ENCODE measurements around the gene LYST. TPM values are rescaled to one million over a fixed set of nuclear protein-coding genes. Genes with fewer than 3 reads are reported as not detected.
A peak's percentile ranks its signal among the peaks of the same experiment; 100 is the strongest.

The LYST gene
- total RNA-seq, 4 donors from 2014 or later = 22.8 to 46.7 (median 32.1) TPM

- 95% methylated on average over 7 to 23 of the region's 23 CpGs for WGBS, 2 donors (ENCODE audit: low coverage in 1 of 2)
- no peak for DNase-seq
- Histone ChIP-seq H3K27me3 (peaks cover 33% of the 10 kb centered on the region), H3K4me3 (no peak overlapping the region), H3K4me1 (peaks cover 0 to 15% (median 13%) of the 10 kb centered on the region in 4 donors), H3K27ac (no peak overlapping the region), H3K36me3 (no peaks in the 10 kb centered on the region), H3K9me3 (no peaks in the 10 kb centered on the region)
- no peak for TF ChIP-seq CTCF (IDR thresholded peaks at IDR 0.05)
- TF ChIP-seq POLR2A (IDR thresholded peaks at IDR 0.05) = no peak
- TF ChIP-seq POLR2AphosphoS5 (IDR thresholded peaks at IDR 0.05) = no peak
- TF ChIP-seq EP300 (IDR thresholded peaks at IDR 0.05; ENCODE audit: low read depth) = no peak
- intact Hi-C loops (cut with DNase I; ENCODE audit: low total_unique reads) (no loop called here), in situ Hi-C loops (cut with MboI; ENCODE audit: low pct_ligation_motif_present in 1 of 4, low pct_unique_long_range_greater_than_20kb in 1 of 4, low sequenced_read_pairs in 3 of 4) (no loop called here)
These were observed 222.6 kb downstream of the LYST start for GRCh38 chr1:235643837-235644692.

- WGBS, 2 donors (ENCODE audit: low coverage in 1 of 2) = 48 to 70% methylated on average over 4 to 11 of the region's 11 CpGs
- TF ChIP-seq POLR2A (IDR thresholded peaks at IDR 0.05) (no peak), EP300 (IDR thresholded peaks at IDR 0.05; ENCODE audit: low read depth) (no peak), CTCF (IDR thresholded peaks at IDR 0.05) (no peak)
- peaks cover 22% of the 10 kb centered on the region for H3K27me3 ChIP-seq
- H3K9me3 ChIP-seq = no peaks in the 10 kb centered on the region
- no peak overlapping the region for H3K27ac ChIP-seq
- H3K36me3 ChIP-seq = no peaks in the 10 kb centered on the region
- in situ Hi-C loops (cut with MboI; ENCODE audit: low pct_ligation_motif_present in 1 of 4, low pct_unique_long_range_greater_than_20kb in 1 of 4, low sequenced_read_pairs in 3 of 4) (no loop called here), intact Hi-C loops (cut with DNase I; ENCODE audit: low total_unique reads) (no loop called here)
- DNase-seq = no peak
- no peak overlapping the region for H3K4me3 ChIP-seq
- peaks cover 0 to 7% (median 2%) of the 10 kb centered on the region in 4 donors for H3K4me1 ChIP-seq
These were observed 223.7 kb downstream of the LYST start for GRCh38 chr1:235642943-235643371.

- DNase-seq = no peak
- peaks cover 15% of the 10 kb centered on the region for H3K27me3 ChIP-seq
- H3K27ac ChIP-seq = peak overlapping the region in 1 of 4 donors; percentile 3
- peak overlapping the region in 2 of 4 donors; percentile 1 to 9 for H3K4me3 ChIP-seq
- intact Hi-C loops (cut with DNase I; ENCODE audit: low total_unique reads) (no loop called here), in situ Hi-C loops (cut with MboI; ENCODE audit: low pct_ligation_motif_present in 1 of 4, low pct_unique_long_range_greater_than_20kb in 1 of 4, low sequenced_read_pairs in 3 of 4) (no loop called here)
- no peaks in the 10 kb centered on the region for H3K36me3 ChIP-seq
- WGBS, 2 donors (ENCODE audit: low coverage in 1 of 2) = 65 to 76% methylated on average over 22 to 47 of the region's 47 CpGs
- TF ChIP-seq POLR2AphosphoS5 (IDR thresholded peaks at IDR 0.05) (no peak), POLR2A (IDR thresholded peaks at IDR 0.05) (no peak)
- H3K9me3 ChIP-seq = no peaks in the 10 kb centered on the region
- peaks cover 0 to 6% (median 0%) of the 10 kb centered on the region in 4 donors for H3K4me1 ChIP-seq
These were observed 224.4 kb downstream of the LYST start for GRCh38 chr1:235642011-235642942.

GRCh38 chr1:235640580-235640979 lies 226.1 kb downstream of the LYST start:
- WGBS, 2 donors (ENCODE audit: low coverage in 1 of 2) = 87% methylated on average over 12 of the region's 12 CpGs; no CpG with 5 or more reads in 1 of the 2 donors
- Histone ChIP-seq H3K4me1 (peaks cover 0 to 8% (median 4%) of the 10 kb centered on the region in 4 donors), H3K36me3 (no peaks in the 10 kb centered on the region), H3K27ac (no peak overlapping the region), H3K9me3 (no peaks in the 10 kb centered on the region), H3K4me3 (no peak overlapping the region), H3K27me3 (no peaks in the 10 kb centered on the region)
- DNase-seq = peak; percentile 4
- intact Hi-C loops (cut with DNase I; ENCODE audit: low total_unique reads) (no loop called here), in situ Hi-C loops (cut with MboI; ENCODE audit: low pct_ligation_motif_present in 1 of 4, low pct_unique_long_range_greater_than_20kb in 1 of 4, low sequenced_read_pairs in 3 of 4) (no loop called here)
- no peak for TF ChIP-seq CTCF (IDR thresholded peaks at IDR 0.05)
- TF ChIP-seq EP300 (IDR thresholded peaks at IDR 0.05; ENCODE audit: low read depth) = no peak
- TF ChIP-seq POLR2AphosphoS5 (IDR thresholded peaks at IDR 0.05) = no peak
- TF ChIP-seq POLR2A (IDR thresholded peaks at IDR 0.05) = no peak
